OCI-LY1 (cell line): ENCODE data around the gene HOXC5.

Experiments
- H2AFZ ChIP-seq: fragments of 200-600 bp; sonication (generic), shearing (Covaris generic); 2 replicates; pipeline ENCODE4 v1.6.0; 2014; ENCODE audit warnings: antibody characterized with exemption, mild to moderate bottlenecking, low read length
- H3F3A ChIP-seq: fragments of 200-600 bp; sonication (generic), shearing (Covaris generic); 2 replicates; pipeline ENCODE4 v1.6.0; 2014; ENCODE audit warnings: mild to moderate bottlenecking, antibody characterized with exemption, low read length, moderate library complexity; ENCODE audit not compliant: insufficient read depth
- H3K27ac ChIP-seq: fragments of 200-600 bp; sonication (generic); 2 replicates; pipeline ENCODE4 v1.5.1; 2014; ENCODE audit warnings: low read length, mixed run types, mild to moderate bottlenecking, low read depth; ENCODE audit not compliant: poor library complexity, severe bottlenecking
- H3K27me3 ChIP-seq: fragments of 200-600 bp; sonication (generic); 2 replicates; pipeline ENCODE4 v1.6.0; 2014; ENCODE audit warnings: antibody characterized with exemption, mild to moderate bottlenecking, low read length, moderate library complexity; ENCODE audit not compliant: insufficient read depth
- H3K36me3 ChIP-seq: fragments of 200-600 bp; sonication (generic); 2 replicates; pipeline ENCODE4 v1.6.1; 2014; ENCODE audit warnings: mild to moderate bottlenecking, antibody characterized with exemption, low read length, moderate library complexity, mixed read lengths; ENCODE audit not compliant: insufficient read depth
- H3K4me1 ChIP-seq: fragments of 200-600 bp; sonication (generic); 2 replicates; pipeline ENCODE4 v1.5.1; 2014; ENCODE audit warnings: mild to moderate bottlenecking, low read length, moderate library complexity; ENCODE audit not compliant: insufficient read depth, severe bottlenecking
- H3K4me2 ChIP-seq: fragments of 200-600 bp; sonication (generic), shearing (Covaris generic); 2 replicates; pipeline ENCODE4 v1.6.1; 2014; ENCODE audit warnings: low read length
- H3K4me3 ChIP-seq: fragments of 200-600 bp; sonication (generic); 2 replicates; pipeline ENCODE4 v1.5.1; 2014; ENCODE audit warnings: low read length, low read depth, mild to moderate bottlenecking, mixed read lengths; ENCODE audit not compliant: poor library complexity, severe bottlenecking
- H3K79me2 ChIP-seq: fragments of 200-600 bp; shearing (Covaris generic); 2 replicates; pipeline ENCODE4 v1.6.1; 2016; ENCODE audit warnings: mixed run types, low read length, mixed read lengths; ENCODE audit not compliant: insufficient read depth
- H3K9ac ChIP-seq: fragments of 200-600 bp; sonication (generic), shearing (Covaris generic); 2 replicates; pipeline ENCODE4 v1.6.1; 2014; ENCODE audit warnings: mild to moderate bottlenecking, low read length, mixed read lengths
- H3K9me2 ChIP-seq: fragments of 200-600 bp; sonication (generic), shearing (Covaris generic); 2 replicates; pipeline ENCODE4 v1.6.1; 2014; ENCODE audit warnings: low read depth, mild to moderate bottlenecking, low read length, mixed read lengths
- H3K9me3 ChIP-seq: fragments of 200-600 bp; shearing (Covaris generic); 2 replicates; pipeline ENCODE4 v1.6.1; 2014; ENCODE audit warnings: low read length, mixed read lengths
- H4K20me1 ChIP-seq: fragments of 200-600 bp; sonication (generic), shearing (Covaris generic); 2 replicates; pipeline ENCODE4 v1.6.0; 2016; ENCODE audit warnings: mild to moderate bottlenecking, low read length; ENCODE audit not compliant: insufficient read depth
- CTCF ChIP-seq: fragments of 200-600 bp; sonication (generic), shearing (Covaris generic); IDR thresholded peaks from 2 replicates; pipeline ENCODE4 v1.5.1; 2017; ENCODE audit warnings: mild to moderate bottlenecking, antibody characterized with exemption, low read length, moderate library complexity, mixed read lengths
- EZH2 ChIP-seq: fragments of 200-600 bp; sonication (generic), shearing (Covaris generic); IDR thresholded peaks from 2 replicates; pipeline ENCODE4 v1.8.0; 2017; ENCODE audit warnings: borderline replicate concordance, mixed run types, mild to moderate bottlenecking, antibody characterized with exemption, low read length, moderate library complexity, mixed read lengths

The HOXC5 gene

GRCh38 chr12:54034785-54035310, 2.0 kb downstream of the HOXC5 start:
- Histone ChIP-seq H3F3A (no peaks in the 10 kb centered on the region), H4K20me1 (no peaks in the 10 kb centered on the region), H3K4me2 (no peak overlapping the region), H3K4me3 (no peak overlapping the region), H2AFZ (no peak overlapping the region), H3K9ac (no peak overlapping the region), H3K36me3 (no peaks in the 10 kb centered on the region), H3K9me2 (no peaks in the 10 kb centered on the region), H3K9me3 (no peaks in the 10 kb centered on the region), H3K79me2 (no peaks in the 10 kb centered on the region), H3K27me3 (peaks cover 4% of the 10 kb centered on the region; the same call in 1 of the 2 replicates), H3K27ac (no peak overlapping the region), H3K4me1 (peaks cover 2% of the 10 kb centered on the region)
- TF ChIP-seq CTCF (no peak), EZH2 (no peak)

GRCh38 chr12:54035568-54036264, 2.9 kb downstream of the HOXC5 start:
- Histone ChIP-seq H3K36me3 (no peaks in the 10 kb centered on the region), H3K27me3 (peaks cover 3% of the 10 kb centered on the region; the same call in 1 of the 2 replicates), H3K4me2 (no peak overlapping the region), H3K9ac (no peak overlapping the region), H3K9me2 (no peaks in the 10 kb centered on the region), H3K27ac (no peak overlapping the region), H3K4me3 (no peak overlapping the region), H3K9me3 (no peaks in the 10 kb centered on the region), H3F3A (no peaks in the 10 kb centered on the region), H4K20me1 (no peaks in the 10 kb centered on the region), H2AFZ (no peak overlapping the region), H3K4me1 (peaks cover 7% of the 10 kb centered on the region), H3K79me2 (no peaks in the 10 kb centered on the region)
- TF ChIP-seq CTCF = no peak
- TF ChIP-seq EZH2 = no peak

- Histone ChIP-seq H3K36me3 (no peaks in the 10 kb centered on the region), H2AFZ (no peak overlapping the region), H3K79me2 (no peaks in the 10 kb centered on the region), H3K4me3 (no peak overlapping the region), H3K27me3 (no peaks in the 10 kb centered on the region; the same call in 1 of the 2 replicates), H3K9ac (no peak overlapping the region), H3K9me2 (no peaks in the 10 kb centered on the region), H3K4me1 (peaks cover 7% of the 10 kb centered on the region), H3K9me3 (no peaks in the 10 kb centered on the region), H4K20me1 (no peaks in the 10 kb centered on the region), H3K4me2 (no peak overlapping the region), H3F3A (no peaks in the 10 kb centered on the region), H3K27ac (no peak overlapping the region)
- TF ChIP-seq CTCF (no peak), EZH2 (no peak)
Observed at GRCh38 chr12:54036620-54037359, 3.9 kb downstream of the HOXC5 start.
